Measurements from ENCODE around the gene ANO9. TPM values are rescaled to one million over a fixed set of nuclear protein-coding genes. Genes with fewer than 3 reads are reported as not detected.

The ANO9 gene
- total RNA-seq, 1 experiment from 2014 or later, result not detected

- BruUV-seq (replicated peaks), result no TSS peak
- no peaks in the 10 kb centered on the region for H3K27me3 ChIP-seq (replicated peaks; ENCODE audit: insufficient read depth, low read depth, low read length, poor library complexity)
These were observed 26.2 kb upstream of the ANO9 start for GRCh38 chr11:468036-468435.

GRCh38 chr11:465896-466530, 24.2 kb upstream of the ANO9 start:
- H3K9me3 ChIP-seq (ENCODE audit: low read depth, low read length, poor library complexity, severe bottlenecking), result no peaks in the 10 kb centered on the region
- H3K4me1 ChIP-seq (ENCODE audit: insufficient read depth, low read length, poor library complexity, severe bottlenecking), result peaks cover 6% of the 10 kb centered on the region
- H3K27ac ChIP-seq (ENCODE audit: low read depth, low read length, poor library complexity, severe bottlenecking), result no peak overlapping the region
- no peaks in the 10 kb centered on the region for H3K36me3 ChIP-seq (ENCODE audit: insufficient read depth, low read length, poor library complexity, severe bottlenecking)
- no peak for TF ChIP-seq CTCF (conservative IDR thresholded peaks at IDR 0.05; ENCODE audit: low read depth, low read length)
- no peak for TF ChIP-seq EZH2 (IDR thresholded peaks at IDR 0.05; ENCODE audit: borderline replicate concordance, low read depth, low read length, poor library complexity, severe bottlenecking)
- no peak overlapping the region for H3K4me3 ChIP-seq (ENCODE audit: low read depth, low read length, poor library complexity, severe bottlenecking)
- DNase-seq (ENCODE audit: low spot score), result no peak
- no peaks in the 10 kb centered on the region for H3K27me3 ChIP-seq (replicated peaks; ENCODE audit: insufficient read depth, low read depth, low read length, poor library complexity)
- intact Hi-C loops (cut with micrococcal nuclease; ENCODE audit: unreplicated experiment), result no loop called here
- ChIA-PET POLR2A (ENCODE audit: low non-redundant PET) (no interaction called here), CTCF (no interaction called here)
- BruUV-seq (replicated peaks), result no TSS peak

More at GRCh38 chr11:468036-468435, 26.2 kb upstream of the ANO9 start:
- H3K9me3 ChIP-seq (ENCODE audit: low read depth, low read length, poor library complexity, severe bottlenecking), result no peaks in the 10 kb centered on the region
- POLR2A ChIA-PET (ENCODE audit: low non-redundant PET), result no interaction called here
- no peak overlapping the region for H3K4me3 ChIP-seq (ENCODE audit: low read depth, low read length, poor library complexity, severe bottlenecking)
- no peaks in the 10 kb centered on the region for H3K36me3 ChIP-seq (ENCODE audit: insufficient read depth, low read length, poor library complexity, severe bottlenecking)
- H3K27ac ChIP-seq (ENCODE audit: low read depth, low read length, poor library complexity, severe bottlenecking), result peak overlapping the region; percentile 50
- H3K4me1 ChIP-seq (ENCODE audit: insufficient read depth, low read length, poor library complexity, severe bottlenecking), result peaks cover 6% of the 10 kb centered on the region
- CTCF ChIA-PET, result no interaction called here
- no peak for DNase-seq (ENCODE audit: low spot score)
- TF ChIP-seq CTCF (conservative IDR thresholded peaks at IDR 0.05; ENCODE audit: low read depth, low read length) (no peak), EZH2 (IDR thresholded peaks at IDR 0.05; ENCODE audit: borderline replicate concordance, low read depth, low read length, poor library complexity, severe bottlenecking) (no peak)
- intact Hi-C loops (cut with micrococcal nuclease; ENCODE audit: unreplicated experiment), result no loop called here

- Histone ChIP-seq H3K27me3 (replicated peaks; ENCODE audit: insufficient read depth, low read depth, low read length, poor library complexity) (no peaks in the 10 kb centered on the region), H3K9me3 (ENCODE audit: low read depth, low read length, poor library complexity, severe bottlenecking) (no peaks in the 10 kb centered on the region), H3K27ac (ENCODE audit: low read depth, low read length, poor library complexity, severe bottlenecking) (no peak overlapping the region), H3K4me3 (ENCODE audit: low read depth, low read length, poor library complexity, severe bottlenecking) (no peak overlapping the region), H3K36me3 (ENCODE audit: insufficient read depth, low read length, poor library complexity, severe bottlenecking) (no peaks in the 10 kb centered on the region), H3K4me1 (ENCODE audit: insufficient read depth, low read length, poor library complexity, severe bottlenecking) (no peaks in the 10 kb centered on the region)
- no peak for TF ChIP-seq EZH2 (IDR thresholded peaks at IDR 0.05; ENCODE audit: borderline replicate concordance, low read depth, low read length, poor library complexity, severe bottlenecking)
- no peak for TF ChIP-seq CTCF (conservative IDR thresholded peaks at IDR 0.05; ENCODE audit: low read depth, low read length)
- ChIA-PET POLR2A (ENCODE audit: low non-redundant PET) (no interaction called here), CTCF (no interaction called here)
- intact Hi-C loops (cut with micrococcal nuclease; ENCODE audit: unreplicated experiment), result no loop called here
- no TSS peak for BruUV-seq (replicated peaks)
- no peak for DNase-seq (ENCODE audit: low spot score)
These were observed 22.5 kb upstream of the ANO9 start for GRCh38 chr11:464316-464715.
